B cell (primary cell): ENCODE measurements around the gene DENND1A. TPM values are rescaled to one million over a fixed set of nuclear protein-coding genes. Genes with fewer than 3 reads are reported as not detected.

Experiments
- ATAC-seq: fragments of 200-7000 bp; cut with Tn5 transposase; one replicate; pipeline ENCODE4 v1.10.0; 2021; ENCODE audit warnings: low read depth, mild to moderate bottlenecking, moderate number of reproducible peaks, moderate library complexity
- CTCF ChIA-PET: fragments of 350-600 bp; sonication (Branson Sonifier 250); formaldehyde crosslinking; loops from one replicate; lab custom pipeline; 2021; ENCODE audit warnings: antibody characterized with exemption, inconsistent platforms; lab: Charles Lee
- POLR2A ChIA-PET: fragments of 350-600 bp; sonication (Branson Sonifier 250); formaldehyde crosslinking; loops from one replicate; lab custom pipeline; 2021; ENCODE audit warnings: antibody characterized with exemption; lab: Charles Lee
- DNase-seq: peaks from one replicate; pipeline ENCODE4 v3.0.0; 2013
- H2AFZ ChIP-seq: 2 replicates; pipeline ENCODE4 v1.6.1; 2012; ENCODE audit warnings: mild to moderate bottlenecking, low read depth, low read length; ENCODE audit not compliant: insufficient read depth, poor library complexity, severe bottlenecking
- H3K27ac ChIP-seq, 2 donors: 1 replicate in 1 of 2; 2 replicates in 1 of 2; pipeline ENCODE4 v1.5.1; 2012 to 2013; ENCODE audit warnings: low read length in 2 of 2, mild to moderate bottlenecking in 2 of 2, moderate library complexity in 1 of 2
- H3K27me3 ChIP-seq, 4 experiments: fragments of 200-600 bp in 1 of 4; sonication (generic) in 1 of 4; replicated peaks in 1 of 4; 1 replicate in 2 of 4; 2 replicates in 2 of 4; pipeline versions ENCODE4 v1.6.1 to v1.7.0; 2013 to 2016; ENCODE audit warnings: low read length in 3 of 4, mild to moderate bottlenecking in 2 of 4, mixed read lengths in 1 of 4, moderate library complexity in 1 of 4; ENCODE audit not compliant: insufficient read depth in 4 of 4, control insufficient read depth in 3 of 4; ENCODE audit errors: control extremely low read depth in 1 of 4
- H3K36me3 ChIP-seq, 2 experiments: replicated peaks in 1 of 2; 1 replicate in 1 of 2; 2 replicates in 1 of 2; pipeline versions ENCODE4 v1.6.1 to v1.7.1; 2013; ENCODE audit warnings: low read length in 1 of 2; ENCODE audit not compliant: insufficient read depth in 2 of 2, control insufficient read depth in 1 of 2; ENCODE audit errors: control extremely low read depth in 1 of 2, extremely low read depth in 1 of 2
- H3K4me1 ChIP-seq, 2 donors: fragments of 200-600 bp in 1 of 2; sonication (generic) in 1 of 2; 1 replicate in 1 of 2; 2 replicates in 1 of 2; pipeline versions ENCODE4 v1.5.1 to v1.6.1; 2013 to 2017; ENCODE audit warnings: low read length in 2 of 2; ENCODE audit not compliant: control insufficient read depth in 2 of 2, insufficient read depth in 2 of 2
- H3K4me2 ChIP-seq: replicated peaks from 2 replicates; pipeline ENCODE3; 2012; ENCODE audit warnings: mild to moderate bottlenecking, low read depth, low read length; ENCODE audit not compliant: poor library complexity, severe bottlenecking
- H3K4me3 ChIP-seq, 5 experiments: fragments of 200-600 bp in 1 of 5; sonication (generic) in 1 of 5; 1 replicate in 3 of 5; 2 replicates in 2 of 5; pipeline versions ENCODE4 v1.5.1 to v1.7.0; 2011 to 2016; ENCODE audit warnings: low read length in 4 of 5, mild to moderate bottlenecking in 4 of 5, low read depth in 2 of 5, control low read depth in 1 of 5, moderate library complexity in 1 of 5; ENCODE audit not compliant: insufficient read depth in 1 of 5; ENCODE audit errors: control extremely low read depth in 1 of 5, extremely low read depth in 1 of 5
- H3K79me2 ChIP-seq: fragments of 200-600 bp; sonication (generic); one replicate; pipeline ENCODE4 v1.6.0; 2016; ENCODE audit warnings: low read length; ENCODE audit not compliant: control insufficient read depth, insufficient read depth
- H3K9ac ChIP-seq: fragments of 200-600 bp; sonication (generic); 2 replicates; pipeline ENCODE4 v1.6.1; 2017; ENCODE audit warnings: mild to moderate bottlenecking, low read length, moderate library complexity
- H3K9me3 ChIP-seq, 3 donors: one replicate each; pipeline versions ENCODE4 v1.6.1 to v1.7.1; 2013; ENCODE audit warnings: low read length in 2 of 3; ENCODE audit not compliant: control insufficient read depth in 2 of 3, insufficient read depth in 1 of 3; ENCODE audit errors: control extremely low read depth in 1 of 3
- H4K20me1 ChIP-seq: 2 replicates; pipeline ENCODE4 v1.6.0; 2012; ENCODE audit warnings: mild to moderate bottlenecking, low read length; ENCODE audit not compliant: insufficient read depth, control insufficient read depth, poor library complexity, severe bottlenecking
- H3K27ac Mint-ChIP-seq: one replicate; pipeline ENCODE4 v1.8.0; 2021; ENCODE audit warnings: mixed read lengths
- H3K27me3 Mint-ChIP-seq: one replicate; pipeline ENCODE4 v1.8.0; 2021; ENCODE audit warnings: mixed read lengths
- H3K4me1 Mint-ChIP-seq: one replicate; pipeline ENCODE4 v1.8.0; 2021; ENCODE audit warnings: mixed read lengths
- H3K4me3 Mint-ChIP-seq: one replicate; pipeline ENCODE4 v1.8.0; 2021; ENCODE audit warnings: mixed read lengths
- H3K9me3 Mint-ChIP-seq: one replicate; pipeline ENCODE4 v1.8.0; 2022; ENCODE audit warnings: mixed read lengths; ENCODE audit not compliant: insufficient read depth
- EZH2 ChIP-seq: IDR thresholded peaks from 2 replicates; pipeline ENCODE4 v1.6.1; 2012; ENCODE audit warnings: borderline replicate concordance, low read depth, mild to moderate bottlenecking, moderate library complexity, low read length; ENCODE audit not compliant: insufficient read depth, poor library complexity, severe bottlenecking
- WGBS: methylation state at CpG from one replicate; pipeline ENCODE4 v1.1.5; 2013; ENCODE audit warnings: missing lambda C conversion rate; ENCODE audit not compliant: insufficient coverage; 5-methylcytosine and 5-hydroxymethylcytosine counted together
- intact Hi-C: fragments of 100-400 bp; cut with micrococcal nuclease; formaldehyde crosslinking; loops from one replicate; pipeline ENCODE4 v1.10.0; 2022
- polyA plus RNA-seq: library from polyadenylated mRNA; depleted of rRNA; stranded (reverse); fragments of >200 nt; gene quantifications from 2 replicates; pipeline ENCODE4 v1.2.3, GENCODE V29; 2012
- total RNA-seq, 2 donors: library from RNA; stranded (reverse); fragments of 120-200 nt in 1 of 2; gene quantifications; 1 replicate in 1 of 2; 2 replicates in 1 of 2; pipeline versions ENCODE4 v1.2.3 to v1.2.4, GENCODE V29; 2013 to 2022
- TF ChIP-seq, protein P1 (sequence below): fragments of 200-600 bp; IDR thresholded peaks from one replicate; pipeline ENCODE4 v1.8.0; 2022; ENCODE audit warnings: antibody characterized with exemption, mild to moderate bottlenecking

Gene DENND1A
- total and polyA plus RNA-seq, 2 donors (not counting 1 experiment from before 2014, with no cell fraction given) = 10.8 to 26.0 TPM

DNA sequence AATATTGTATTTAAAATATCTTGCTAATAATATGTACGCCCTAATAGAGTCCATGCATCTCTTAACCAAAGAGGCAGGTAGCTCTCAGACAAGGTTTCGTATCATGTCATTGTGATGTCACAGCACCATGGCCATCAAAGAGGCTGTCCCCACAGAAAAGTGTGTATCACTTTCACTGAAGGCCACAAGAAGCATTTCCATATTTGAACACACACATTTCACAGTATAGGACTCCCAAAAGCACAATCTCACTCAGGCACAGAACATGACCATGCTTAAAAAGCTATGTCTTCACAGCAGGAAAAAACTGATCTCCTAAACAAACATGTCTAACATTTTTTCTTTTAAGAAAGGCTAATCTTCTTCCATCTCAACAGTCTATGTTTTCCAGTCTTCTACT is 133.8 kb downstream of the DENND1A start:
- 100% methylated on average over 2 of the region's 2 CpGs for WGBS
- peaks cover 6% of the 10 kb centered on the region for H4K20me1 ChIP-seq
- no peak overlapping the region for H3K4me3 ChIP-seq
- ATAC-seq (no peak), DNase-seq (no peak)
- H3K4me1 Mint-ChIP-seq = peaks cover 13% of the 10 kb centered on the region
- no peaks in the 10 kb centered on the region for H3K4me1 ChIP-seq
- H3K27ac Mint-ChIP-seq = no peak overlapping the region
- CTCF ChIA-PET = no interaction called here
- H3K27me3 ChIP-seq = no peaks in the 10 kb centered on the region
- H3K9ac ChIP-seq = no peak overlapping the region
- H3K4me2 ChIP-seq = no peak overlapping the region
- H2AFZ ChIP-seq = no peak overlapping the region
- intact Hi-C loops = no loop called here
- H3K9me3 Mint-ChIP-seq = no peaks in the 10 kb centered on the region
- H3K27me3 Mint-ChIP-seq = no peaks in the 10 kb centered on the region
- POLR2A ChIA-PET = no interaction called here
- H3K36me3 ChIP-seq = peaks cover 0 to 2% of the 10 kb centered on the region in 2 experiments
- H3K4me3 Mint-ChIP-seq = peak overlapping the region; percentile 33
- no peak overlapping the region for H3K27ac ChIP-seq
- no peaks in the 10 kb centered on the region for H3K79me2 ChIP-seq
- H3K9me3 ChIP-seq = no peaks in the 10 kb centered on the region
- TF ChIP-seq EZH2 = no peak
- TF ChIP-seq, protein P1, sequence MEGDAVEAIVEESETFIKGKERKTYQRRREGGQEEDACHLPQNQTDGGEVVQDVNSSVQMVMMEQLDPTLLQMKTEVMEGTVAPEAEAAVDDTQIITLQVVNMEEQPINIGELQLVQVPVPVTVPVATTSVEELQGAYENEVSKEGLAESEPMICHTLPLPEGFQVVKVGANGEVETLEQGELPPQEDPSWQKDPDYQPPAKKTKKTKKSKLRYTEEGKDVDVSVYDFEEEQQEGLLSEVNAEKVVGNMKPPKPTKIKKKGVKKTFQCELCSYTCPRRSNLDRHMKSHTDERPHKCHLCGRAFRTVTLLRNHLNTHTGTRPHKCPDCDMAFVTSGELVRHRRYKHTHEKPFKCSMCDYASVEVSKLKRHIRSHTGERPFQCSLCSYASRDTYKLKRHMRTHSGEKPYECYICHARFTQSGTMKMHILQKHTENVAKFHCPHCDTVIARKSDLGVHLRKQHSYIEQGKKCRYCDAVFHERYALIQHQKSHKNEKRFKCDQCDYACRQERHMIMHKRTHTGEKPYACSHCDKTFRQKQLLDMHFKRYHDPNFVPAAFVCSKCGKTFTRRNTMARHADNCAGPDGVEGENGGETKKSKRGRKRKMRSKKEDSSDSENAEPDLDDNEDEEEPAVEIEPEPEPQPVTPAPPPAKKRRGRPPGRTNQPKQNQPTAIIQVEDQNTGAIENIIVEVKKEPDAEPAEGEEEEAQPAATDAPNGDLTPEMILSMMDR = no peak

- CTCF ChIA-PET = no interaction called here
- H3K27me3 Mint-ChIP-seq = no peaks in the 10 kb centered on the region
- DNase-seq (no peak), ATAC-seq (no peak)
- H3K4me3 Mint-ChIP-seq = no peak overlapping the region
- H3K27me3 ChIP-seq = no peaks in the 10 kb centered on the region
- no peak overlapping the region for H3K4me2 ChIP-seq
- no peak overlapping the region for H3K4me3 ChIP-seq
- no peak overlapping the region for H3K27ac ChIP-seq
- H3K4me1 ChIP-seq = no peaks in the 10 kb centered on the region
- H3K9ac ChIP-seq = no peak overlapping the region
- 100% methylated on average over 4 of the region's 7 CpGs for WGBS
- H2AFZ ChIP-seq = no peak overlapping the region
- peaks cover 6% of the 10 kb centered on the region for H4K20me1 ChIP-seq
- H3K27ac Mint-ChIP-seq = no peak overlapping the region
- TF ChIP-seq EZH2 = no peak
- TF ChIP-seq, protein P1 = no peak
- POLR2A ChIA-PET = no interaction called here
- no peaks in the 10 kb centered on the region for H3K9me3 Mint-ChIP-seq
- H3K9me3 ChIP-seq = no peaks in the 10 kb centered on the region
- intact Hi-C loops = no loop called here
- peaks cover 13% of the 10 kb centered on the region for H3K4me1 Mint-ChIP-seq
- H3K79me2 ChIP-seq = no peaks in the 10 kb centered on the region
- H3K36me3 ChIP-seq = peaks cover 0 to 4% of the 10 kb centered on the region in 2 experiments
These were observed 134.6 kb downstream of the DENND1A start for GRCh38 chr9:123795336-123795735.
